ENCODE results near the gene HOXC5.

HOXC5 gene

GRCh38 chr12:54019091-54019811 lies 13.6 kb upstream of the HOXC5 start:
- no peak for DNase-seq (ENCODE audit: low read depth in 1 of 2, low spot score in 1 of 2)

GRCh38 chr12:54019924-54020590 lies 12.8 kb upstream of the HOXC5 start:
- no peak for DNase-seq (ENCODE audit: low read depth in 1 of 2, low spot score in 1 of 2)

- no peak for DNase-seq (ENCODE audit: low read depth in 1 of 2, low spot score in 1 of 2)
Observed at GRCh38 chr12:54020591-54021405, 12.1 kb upstream of the HOXC5 start.

GRCh38 chr12:54021432-54022013 lies 11.3 kb upstream of the HOXC5 start:
- DNase-seq (ENCODE audit: low read depth in 1 of 2, low spot score in 1 of 2) = no peak

- no peak for DNase-seq (ENCODE audit: low read depth in 1 of 2, low spot score in 1 of 2)
Observed at GRCh38 chr12:54022960-54023884, 9.6 kb upstream of the HOXC5 start.

GRCh38 chr12:54024127-54024526 lies 8.7 kb upstream of the HOXC5 start:
- no peak for DNase-seq (ENCODE audit: low read depth in 1 of 2, low spot score in 1 of 2)

- no peak for DNase-seq (ENCODE audit: low read depth in 1 of 2, low spot score in 1 of 2)
Observed at GRCh38 chr12:54024581-54025305, 8.1 kb upstream of the HOXC5 start.

- no peak for DNase-seq (ENCODE audit: low read depth in 1 of 2, low spot score in 1 of 2)
Observed at GRCh38 chr12:54025499-54026405, 7.1 kb upstream of the HOXC5 start.

GRCh38 chr12:54026640-54027441 lies 6.0 kb upstream of the HOXC5 start:
- no peak for DNase-seq (ENCODE audit: low read depth in 1 of 2, low spot score in 1 of 2)

GRCh38 chr12:54027442-54027786 lies 5.4 kb upstream of the HOXC5 start:
- DNase-seq (ENCODE audit: low read depth in 1 of 2, low spot score in 1 of 2) = no peak

GRCh38 chr12:54028314-54029201 lies 4.3 kb upstream of the HOXC5 start, which contains the start of gene HOXC6:
Gene HOXC6, plus strand, starts transcription at chr12:54028440. Its CDS starts 82 bp downstream, at chr12:54028522.
- DNase-seq (ENCODE audit: low read depth in 1 of 2, low spot score in 1 of 2) = no peak

- no peak for DNase-seq (ENCODE audit: low read depth in 1 of 2, low spot score in 1 of 2)
Observed at GRCh38 chr12:54029529-54030441, 3.1 kb upstream of the HOXC5 start.

GRCh38 chr12:54030442-54030801 lies 2.4 kb upstream of the HOXC5 start:
- DNase-seq (ENCODE audit: low read depth in 1 of 2, low spot score in 1 of 2) = no peak

GRCh38 chr12:54030889-54031471 lies 1.9 kb upstream of the HOXC5 start:
- no peak for DNase-seq (ENCODE audit: low read depth in 1 of 2, low spot score in 1 of 2)

GRCh38 chr12:54031480-54031879 lies 1.4 kb upstream of the HOXC5 start:
- DNase-seq (ENCODE audit: low read depth in 1 of 2, low spot score in 1 of 2) = no peak

All from activated CD4-positive, alpha-beta T cell treated with anti-CD3 and anti-CD28 coated beads, Interleukin-2, amount 50 U/mL, for 24 hours (primary cell).